SK-N-SH (cell line): ENCODE data around the gene KNDC1.

Experiments
- ELF1 ChIP-seq: IDR thresholded peaks from 2 replicates; pipeline ENCODE4 v1.4.0; 2012
- FOXM1 ChIP-seq: IDR thresholded peaks from 2 replicates; pipeline ENCODE4 v1.4.0; 2012; ENCODE audit warnings: low read depth, mild to moderate bottlenecking
- TCF12 ChIP-seq: IDR thresholded peaks from 2 replicates; pipeline ENCODE4 v1.4.0; 2012
- TF ChIP-seq, protein P1 (sequence below): fragments of 200-600 bp; sonication (generic); IDR thresholded peaks from 2 replicates; pipeline ENCODE4 v1.6.1; 2017; ENCODE audit warnings: antibody characterized with exemption, mild to moderate bottlenecking, moderate library complexity
- TF ChIP-seq, protein P2 (sequence below): IDR thresholded peaks from 2 replicates; pipeline ENCODE4 v1.4.0; 2012; ENCODE audit warnings: low read depth
- TF ChIP-seq, protein P3 (sequence below): IDR thresholded peaks from 2 replicates; pipeline ENCODE4 v1.6.1; 2012; ENCODE audit warnings: mild to moderate bottlenecking, low read depth, low read length, moderate library complexity

DNA sequence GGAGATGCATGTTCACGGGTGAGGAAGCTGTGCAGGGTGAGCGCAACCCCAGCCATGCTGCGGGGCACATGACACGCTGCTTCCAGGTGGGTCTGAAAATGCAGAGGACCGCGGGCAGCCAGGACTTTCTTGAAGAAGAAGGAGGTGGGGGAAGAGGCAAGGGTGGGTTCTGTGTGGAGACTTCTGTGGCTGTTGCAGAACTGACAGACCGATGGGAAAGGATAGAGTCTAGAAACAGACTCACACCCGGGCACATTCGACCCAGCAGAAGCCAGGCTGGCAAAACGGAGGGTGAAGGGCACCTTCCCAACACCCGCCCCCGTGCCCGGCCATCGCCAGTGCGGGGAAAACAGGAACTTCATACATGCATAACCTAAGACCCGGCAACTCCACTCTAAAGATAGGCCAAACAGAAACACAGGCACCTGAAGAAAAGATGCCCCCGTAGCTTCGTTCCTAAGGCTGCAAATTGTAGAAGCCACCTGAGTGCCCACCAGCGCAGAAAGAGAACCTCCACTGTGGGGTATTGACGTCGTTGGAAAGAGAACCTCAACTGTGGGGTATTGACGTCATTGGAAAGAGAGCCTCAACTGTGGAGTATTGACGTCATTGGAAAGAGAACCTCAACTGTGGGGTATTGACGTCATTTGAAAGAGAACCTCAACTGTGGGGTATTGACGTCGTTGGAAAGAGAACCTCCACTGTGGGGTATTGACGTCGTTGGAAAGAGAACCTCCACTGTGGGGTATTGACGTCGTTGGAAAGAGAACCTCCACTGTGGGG, 4.8 kb upstream of the KNDC1 start:
- TF ChIP-seq ELF1 (no peak), FOXM1 (no peak), TCF12 (no peak)
- TF ChIP-seq, protein P1, sequence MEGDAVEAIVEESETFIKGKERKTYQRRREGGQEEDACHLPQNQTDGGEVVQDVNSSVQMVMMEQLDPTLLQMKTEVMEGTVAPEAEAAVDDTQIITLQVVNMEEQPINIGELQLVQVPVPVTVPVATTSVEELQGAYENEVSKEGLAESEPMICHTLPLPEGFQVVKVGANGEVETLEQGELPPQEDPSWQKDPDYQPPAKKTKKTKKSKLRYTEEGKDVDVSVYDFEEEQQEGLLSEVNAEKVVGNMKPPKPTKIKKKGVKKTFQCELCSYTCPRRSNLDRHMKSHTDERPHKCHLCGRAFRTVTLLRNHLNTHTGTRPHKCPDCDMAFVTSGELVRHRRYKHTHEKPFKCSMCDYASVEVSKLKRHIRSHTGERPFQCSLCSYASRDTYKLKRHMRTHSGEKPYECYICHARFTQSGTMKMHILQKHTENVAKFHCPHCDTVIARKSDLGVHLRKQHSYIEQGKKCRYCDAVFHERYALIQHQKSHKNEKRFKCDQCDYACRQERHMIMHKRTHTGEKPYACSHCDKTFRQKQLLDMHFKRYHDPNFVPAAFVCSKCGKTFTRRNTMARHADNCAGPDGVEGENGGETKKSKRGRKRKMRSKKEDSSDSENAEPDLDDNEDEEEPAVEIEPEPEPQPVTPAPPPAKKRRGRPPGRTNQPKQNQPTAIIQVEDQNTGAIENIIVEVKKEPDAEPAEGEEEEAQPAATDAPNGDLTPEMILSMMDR, result no peak
- TF ChIP-seq, protein P2, sequence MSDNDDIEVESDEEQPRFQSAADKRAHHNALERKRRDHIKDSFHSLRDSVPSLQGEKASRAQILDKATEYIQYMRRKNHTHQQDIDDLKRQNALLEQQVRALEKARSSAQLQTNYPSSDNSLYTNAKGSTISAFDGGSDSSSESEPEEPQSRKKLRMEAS, result no peak
- TF ChIP-seq, protein P3, sequence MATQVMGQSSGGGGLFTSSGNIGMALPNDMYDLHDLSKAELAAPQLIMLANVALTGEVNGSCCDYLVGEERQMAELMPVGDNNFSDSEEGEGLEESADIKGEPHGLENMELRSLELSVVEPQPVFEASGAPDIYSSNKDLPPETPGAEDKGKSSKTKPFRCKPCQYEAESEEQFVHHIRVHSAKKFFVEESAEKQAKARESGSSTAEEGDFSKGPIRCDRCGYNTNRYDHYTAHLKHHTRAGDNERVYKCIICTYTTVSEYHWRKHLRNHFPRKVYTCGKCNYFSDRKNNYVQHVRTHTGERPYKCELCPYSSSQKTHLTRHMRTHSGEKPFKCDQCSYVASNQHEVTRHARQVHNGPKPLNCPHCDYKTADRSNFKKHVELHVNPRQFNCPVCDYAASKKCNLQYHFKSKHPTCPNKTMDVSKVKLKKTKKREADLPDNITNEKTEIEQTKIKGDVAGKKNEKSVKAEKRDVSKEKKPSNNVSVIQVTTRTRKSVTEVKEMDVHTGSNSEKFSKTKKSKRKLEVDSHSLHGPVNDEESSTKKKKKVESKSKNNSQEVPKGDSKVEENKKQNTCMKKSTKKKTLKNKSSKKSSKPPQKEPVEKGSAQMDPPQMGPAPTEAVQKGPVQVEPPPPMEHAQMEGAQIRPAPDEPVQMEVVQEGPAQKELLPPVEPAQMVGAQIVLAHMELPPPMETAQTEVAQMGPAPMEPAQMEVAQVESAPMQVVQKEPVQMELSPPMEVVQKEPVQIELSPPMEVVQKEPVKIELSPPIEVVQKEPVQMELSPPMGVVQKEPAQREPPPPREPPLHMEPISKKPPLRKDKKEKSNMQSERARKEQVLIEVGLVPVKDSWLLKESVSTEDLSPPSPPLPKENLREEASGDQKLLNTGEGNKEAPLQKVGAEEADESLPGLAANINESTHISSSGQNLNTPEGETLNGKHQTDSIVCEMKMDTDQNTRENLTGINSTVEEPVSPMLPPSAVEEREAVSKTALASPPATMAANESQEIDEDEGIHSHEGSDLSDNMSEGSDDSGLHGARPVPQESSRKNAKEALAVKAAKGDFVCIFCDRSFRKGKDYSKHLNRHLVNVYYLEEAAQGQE, result no peak
